HG02678 (cell line): ENCODE results near the gene GPC4.
"Not testable (repeated sequence)": the region's sequence is repeated elsewhere in the genome, so short reads cannot be mapped to it uniquely, and the experiment has no call there.

Experiments used
- ATAC-seq: cut with Tn5 transposase; IDR thresholded peaks from one replicate; pipeline ENCODE4 v1.9.1; 2021; ENCODE audit warnings: mild to moderate bottlenecking, moderate library complexity; ENCODE audit not compliant: unreplicated experiment

GPC4 gene

DNA sequence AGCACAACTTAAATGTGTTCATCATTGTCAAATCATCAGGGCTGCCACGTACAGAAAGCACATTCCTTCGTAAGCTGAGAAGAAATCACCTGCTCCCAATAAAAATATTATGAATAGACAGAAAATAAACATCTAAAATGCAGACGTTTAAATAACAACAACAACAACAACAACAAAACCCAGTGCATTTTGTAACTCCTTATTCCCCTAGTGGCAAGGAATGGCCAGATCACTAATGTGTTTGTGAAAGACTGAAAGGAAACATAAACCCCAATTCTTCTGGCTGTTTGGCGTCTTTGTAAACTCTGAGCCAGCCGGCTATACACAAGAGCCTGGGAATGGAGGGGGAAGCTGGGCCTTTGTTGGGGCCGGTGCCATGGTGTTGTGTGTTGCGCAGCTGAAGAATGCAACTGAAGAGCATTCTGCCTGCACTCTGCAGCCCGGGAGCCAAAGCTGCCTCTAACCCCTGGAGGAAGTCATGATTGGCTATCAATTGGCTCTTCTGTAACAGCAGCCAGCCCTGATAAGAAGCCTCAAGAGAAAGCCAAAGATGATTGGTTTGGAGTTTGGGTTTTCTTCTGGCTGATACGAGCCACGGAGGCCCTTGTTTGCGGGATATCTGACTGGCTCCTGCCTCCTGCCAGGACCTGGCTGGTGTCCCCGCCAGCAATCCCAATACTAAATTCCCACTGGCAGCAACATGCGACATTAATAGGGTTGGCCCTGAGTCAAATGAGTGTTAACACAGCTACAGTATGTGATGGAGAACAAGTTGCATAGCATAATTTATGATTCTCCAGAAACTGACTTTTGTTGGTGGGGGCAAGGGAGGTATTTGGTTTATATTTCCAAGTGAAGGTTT, 107.4 kb downstream of the GPC4 start:
- ATAC-seq: no peak

DNA sequence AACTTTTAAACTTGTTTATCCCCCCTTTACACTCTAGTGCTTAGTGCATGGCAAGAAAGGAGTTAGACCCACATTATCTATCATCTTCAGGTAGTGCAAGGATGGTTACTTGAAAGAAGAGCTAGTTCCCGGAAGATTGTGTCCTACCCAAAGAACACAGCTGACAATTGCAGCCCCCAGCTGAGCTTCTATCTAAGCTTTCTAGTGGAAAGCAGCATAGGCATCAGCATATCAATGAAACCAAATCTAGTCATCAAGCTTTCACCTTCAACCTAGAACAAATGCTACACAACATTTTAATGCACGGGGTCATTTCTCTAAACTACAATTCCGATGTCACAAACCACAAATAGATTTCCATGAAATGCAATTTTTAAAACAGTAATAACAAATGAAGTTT, 108.2 kb downstream of the GPC4 start:
- ATAC-seq: no peak

DNA sequence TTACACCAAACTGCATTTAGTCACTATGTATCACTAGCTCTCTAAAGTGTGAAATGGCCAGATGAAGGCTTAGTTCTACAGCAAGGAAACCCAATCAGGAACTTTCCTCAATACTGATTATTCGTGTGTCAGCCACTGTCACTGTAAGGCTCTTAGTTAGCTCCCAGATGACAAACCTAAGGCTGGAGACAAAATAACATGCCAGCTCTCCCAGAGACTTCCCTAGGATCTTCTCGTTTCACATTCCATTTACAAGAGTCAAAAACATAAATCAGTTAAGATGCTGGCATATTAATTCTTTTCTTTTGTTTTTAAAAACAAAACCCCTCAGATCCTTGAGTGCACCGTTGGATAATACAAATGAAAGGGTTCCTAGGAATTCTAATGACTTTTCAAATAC, 109.0 kb downstream of the GPC4 start:
- ATAC-seq: no peak

DNA sequence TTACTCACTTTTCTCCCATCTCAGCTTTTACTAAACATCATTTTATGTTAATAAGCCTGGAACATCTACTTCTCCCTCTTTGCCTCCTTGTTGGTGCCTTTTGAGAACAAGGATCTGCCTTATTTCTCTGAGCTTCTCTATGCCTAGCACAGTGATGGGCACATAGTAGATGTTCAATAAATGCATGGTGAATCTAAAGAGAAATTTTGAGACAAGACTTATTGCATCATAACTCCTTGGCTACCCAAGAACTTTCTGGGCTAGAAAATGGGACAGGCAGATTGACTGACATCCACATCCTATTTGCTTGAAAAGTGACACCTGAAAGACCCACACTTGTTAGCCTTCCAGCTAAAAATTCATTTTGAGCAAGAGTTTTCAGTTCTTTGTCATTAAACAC, 109.9 kb downstream of the GPC4 start:
- ATAC-seq: no peak

DNA sequence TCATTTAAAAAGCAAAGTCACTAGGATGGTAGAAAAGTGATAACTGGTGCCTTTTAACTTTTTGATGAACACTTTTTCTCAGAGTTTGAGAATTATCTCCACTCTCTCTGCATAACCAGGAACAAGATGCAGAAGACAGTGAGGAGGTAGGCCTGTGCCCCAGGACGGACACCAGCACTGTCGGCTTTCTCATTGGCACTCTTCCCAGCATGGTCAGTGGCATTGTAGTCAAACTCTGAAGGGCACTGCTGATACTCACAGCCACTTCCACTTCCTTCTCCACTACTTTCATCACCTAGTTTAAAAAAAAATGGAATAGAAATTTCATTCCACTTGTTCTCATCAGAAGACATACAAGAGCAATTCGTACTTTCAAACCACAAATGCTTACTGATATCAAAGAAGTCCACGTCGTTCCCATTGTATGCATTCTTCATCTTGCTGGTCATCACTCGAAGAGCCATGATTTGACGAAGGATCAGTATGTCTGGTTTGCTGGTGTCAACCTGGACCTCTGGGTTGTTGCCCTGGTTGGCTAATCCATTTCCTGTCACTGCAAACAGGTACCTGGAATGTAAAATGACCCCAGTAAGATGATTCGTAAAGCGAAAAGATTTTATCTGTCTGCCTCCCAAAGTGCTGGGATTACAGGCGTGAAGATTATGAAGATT, 112.4 kb downstream of the GPC4 start:
- no peak for ATAC-seq

DNA sequence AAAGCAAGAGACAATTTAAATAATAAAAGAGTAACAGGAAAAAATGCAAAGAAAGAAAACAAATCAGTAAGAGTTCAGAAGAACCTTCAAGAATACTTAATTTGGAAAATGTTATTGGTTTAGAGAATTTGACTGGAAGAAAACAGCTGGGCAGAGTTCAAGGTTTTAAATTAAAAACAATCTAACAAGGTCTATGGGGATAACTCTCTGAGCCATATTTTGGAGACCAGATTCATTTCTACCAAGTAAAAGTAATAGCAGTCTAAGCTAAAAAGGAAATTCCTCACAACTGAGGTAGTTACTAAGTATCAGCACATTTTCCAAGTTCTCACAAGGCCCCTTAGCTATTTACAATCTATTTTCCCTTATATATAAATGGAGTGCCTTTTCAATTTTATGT, 114.7 kb downstream of the GPC4 start:
- no peak for ATAC-seq

DNA sequence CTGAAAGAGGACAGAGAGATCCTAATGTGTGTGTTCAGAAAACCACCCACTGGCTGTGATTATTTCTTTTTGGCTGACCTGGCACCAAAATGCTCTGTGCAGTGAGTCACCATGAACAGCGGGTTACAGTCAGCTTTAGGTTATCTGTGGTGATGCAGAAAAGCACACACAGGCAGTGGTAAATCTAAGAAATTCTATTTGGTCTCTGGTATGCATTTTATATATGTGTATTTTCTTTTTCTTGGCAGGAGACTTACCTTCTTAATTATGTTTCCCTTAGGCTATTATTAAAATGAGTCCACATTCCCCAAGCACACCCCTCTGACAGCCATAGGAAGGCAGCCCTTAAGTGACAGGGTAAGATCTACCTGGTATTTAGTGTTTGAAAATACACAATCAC, 118.0 kb downstream of the GPC4 start:
- no peak for ATAC-seq

DNA sequence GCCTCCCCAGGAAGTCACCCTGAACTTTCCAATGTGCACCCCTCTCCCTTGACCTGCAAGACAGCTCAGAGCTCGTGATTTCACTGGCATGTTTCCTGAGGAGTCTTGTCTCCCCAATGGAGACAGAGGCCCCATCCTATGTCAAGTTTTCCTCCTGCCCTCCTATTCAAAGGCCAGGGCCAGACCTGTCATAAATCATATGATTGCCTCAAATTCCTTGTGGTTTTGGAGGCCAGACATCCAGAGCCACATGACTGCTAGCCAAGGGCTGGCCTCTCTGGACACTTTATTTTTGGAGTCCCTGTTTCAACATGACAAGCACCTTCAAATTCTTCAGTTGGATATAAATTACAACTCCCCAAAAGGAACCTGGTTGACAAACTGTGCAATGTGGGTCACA, 121.2 kb downstream of the GPC4 start:
- no peak for ATAC-seq

DNA sequence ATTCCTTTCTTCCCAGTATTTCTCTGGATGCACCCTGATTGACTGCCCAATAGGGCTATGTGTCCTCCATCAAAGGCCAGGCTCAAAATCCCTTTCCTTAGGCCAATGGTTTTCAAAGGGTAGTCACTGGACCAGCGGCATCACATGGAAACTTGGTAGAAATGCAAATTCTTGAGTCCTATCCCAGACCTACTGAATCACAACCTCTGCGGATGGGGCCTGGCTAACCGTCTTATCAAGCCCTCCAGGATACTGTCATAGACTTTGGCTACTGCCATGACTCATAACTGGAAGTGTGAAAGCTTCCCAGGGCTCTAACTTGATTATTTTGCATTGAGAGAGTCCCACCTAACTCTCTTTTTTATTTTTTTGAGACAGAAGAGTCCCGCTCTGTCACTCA, 125.2 kb downstream of the GPC4 start:
- ATAC-seq: no peak

DNA sequence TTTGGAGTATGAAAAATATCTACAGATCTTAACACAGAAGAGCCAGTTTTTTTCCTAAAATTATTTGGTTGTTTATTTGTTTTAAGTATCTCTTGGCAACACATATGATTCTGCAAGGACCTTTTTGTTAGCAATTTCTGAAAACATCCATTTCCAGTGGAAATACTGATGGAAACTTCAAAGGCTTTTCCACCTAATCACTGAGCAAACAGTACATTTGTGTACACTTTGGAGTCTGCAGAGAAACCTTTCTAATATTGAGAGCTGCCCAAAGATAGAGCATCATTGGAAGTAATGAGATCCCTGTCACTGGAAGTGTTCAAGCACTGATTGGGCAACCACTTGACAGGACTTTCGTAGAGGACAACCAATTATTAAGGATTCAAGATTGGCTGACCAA, 127.4 kb downstream of the GPC4 start:
- no peak for ATAC-seq

DNA sequence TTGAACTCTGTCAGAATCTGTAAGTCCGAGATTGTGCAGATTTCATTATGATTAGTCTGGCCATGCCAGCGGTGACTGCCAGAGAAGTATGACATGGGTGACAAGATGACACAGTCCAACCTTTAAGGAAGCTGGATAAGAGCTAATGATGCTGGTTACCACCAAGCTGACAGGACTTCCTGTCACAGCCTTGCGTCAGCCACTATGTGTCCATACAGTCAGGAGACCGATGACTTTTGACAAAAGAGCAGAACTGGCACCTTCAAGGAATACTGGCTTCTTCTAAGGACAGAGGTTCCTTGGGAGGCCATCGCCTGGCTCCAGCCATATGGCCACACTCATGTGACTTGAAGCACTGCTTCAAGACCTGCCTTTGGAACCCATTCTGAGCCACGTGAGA, 129.9 kb downstream of the GPC4 start:
- ATAC-seq: no peak

DNA sequence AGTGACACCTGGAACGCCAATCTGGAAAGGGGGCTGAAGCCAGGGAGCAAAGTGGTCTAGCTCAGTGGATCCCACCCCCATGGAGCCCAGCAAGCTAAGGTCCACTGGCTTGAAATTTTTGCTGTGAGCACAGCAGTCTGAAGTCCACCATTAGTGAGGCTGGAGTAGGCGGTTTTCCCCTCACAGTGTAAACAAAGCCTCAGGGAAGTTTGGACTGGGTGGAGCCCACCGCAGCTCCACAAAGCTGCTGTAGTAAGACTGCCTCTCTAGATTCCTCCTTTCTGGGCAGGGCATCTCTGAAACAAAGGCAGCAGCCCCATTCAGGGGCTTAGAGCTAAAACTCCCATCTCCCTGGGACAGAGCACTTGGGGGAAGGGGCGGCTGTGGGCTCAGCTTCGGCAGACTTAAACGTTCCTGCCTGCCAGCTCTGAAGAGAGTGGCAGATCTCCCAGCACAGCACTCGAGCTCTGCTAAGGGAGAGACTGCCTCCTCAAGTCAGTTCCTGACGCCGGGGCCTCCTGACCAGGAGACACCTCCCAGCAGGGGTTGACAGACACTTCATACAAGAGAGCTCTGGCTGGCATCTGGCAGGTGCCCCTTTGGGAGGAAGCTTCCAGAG, 136.1 kb downstream of the GPC4 start:
- ATAC-seq: not testable (repeated sequence)

DNA sequence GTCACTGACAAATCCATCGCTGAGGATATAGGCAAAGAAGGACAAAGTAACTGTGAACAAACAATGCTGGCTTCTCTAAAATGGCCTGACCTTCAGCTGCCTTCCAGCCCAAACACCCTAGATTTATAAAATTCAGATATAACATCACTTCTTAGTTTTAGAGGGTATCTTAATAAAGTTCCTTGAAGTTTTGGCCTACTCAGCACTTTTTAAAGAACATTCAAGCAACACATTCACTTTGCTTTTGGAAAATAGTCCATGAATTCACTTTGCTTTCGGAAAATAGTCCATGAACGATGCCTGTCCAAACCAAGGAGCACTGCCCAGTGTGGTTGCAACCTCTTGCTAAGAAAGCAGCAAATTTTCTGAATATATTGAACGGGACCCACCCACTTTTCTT, 142.1 kb downstream of the GPC4 start:
- ATAC-seq: no peak

DNA sequence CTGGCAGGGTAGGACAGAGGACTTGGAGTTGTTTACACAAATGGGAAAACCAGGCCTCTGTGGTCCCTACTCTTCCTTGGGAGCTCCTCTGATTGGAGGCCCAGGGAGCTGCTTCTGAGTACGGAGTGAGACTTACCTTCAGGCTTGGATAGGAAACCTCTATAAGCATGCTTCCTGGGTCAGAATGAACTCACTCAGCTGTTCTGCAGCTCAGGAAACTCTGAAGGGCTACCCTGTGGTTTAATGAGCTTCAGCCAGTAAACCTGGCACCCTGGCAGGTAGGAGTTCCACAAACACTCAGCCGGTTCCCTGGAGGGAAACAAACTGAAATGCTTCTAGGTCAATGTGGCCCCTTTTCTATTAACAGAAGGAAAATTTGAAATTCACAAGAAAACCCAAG, 146.1 kb downstream of the GPC4 start:
- no peak for ATAC-seq

DNA sequence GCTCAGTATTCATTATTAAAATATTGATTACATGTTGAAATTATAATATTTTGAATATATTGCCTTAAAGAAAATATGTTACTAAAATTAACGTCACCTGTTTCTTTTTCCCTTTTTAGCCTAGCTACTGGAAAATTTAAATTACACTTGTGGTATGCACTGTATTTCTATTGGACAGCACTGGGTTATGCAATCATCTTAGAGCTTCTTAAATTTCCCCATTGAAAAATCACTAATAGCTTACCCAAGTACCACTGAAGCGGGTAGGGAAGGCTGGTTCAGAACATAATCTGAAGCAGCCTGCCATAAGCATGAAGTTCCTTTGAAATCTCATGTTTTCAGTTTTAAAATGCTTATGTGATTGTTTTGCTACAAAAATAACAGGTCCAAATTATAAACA, 147.7 kb downstream of the GPC4 start:
- no peak for ATAC-seq

DNA sequence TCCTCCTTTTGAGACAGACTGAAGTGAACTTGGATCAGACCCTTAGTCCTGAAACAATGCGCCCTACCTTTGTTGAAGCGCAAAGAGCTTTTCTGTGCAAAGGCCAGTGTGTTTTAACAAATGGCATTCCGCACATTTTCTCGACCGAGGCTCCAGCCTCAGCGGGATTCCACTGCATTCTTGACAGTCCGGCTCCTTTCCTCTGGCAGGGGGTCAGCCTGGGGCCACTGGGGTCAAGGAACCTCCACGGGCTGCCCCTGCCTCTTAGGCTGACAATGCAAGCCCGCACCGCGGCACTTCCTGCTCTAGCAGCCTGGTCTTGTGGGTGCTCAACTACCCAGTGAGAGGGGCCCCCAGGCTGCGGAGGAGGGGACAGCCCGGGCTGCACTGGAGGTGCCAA, 150.0 kb downstream of the GPC4 start:
- ATAC-seq: no peak

DNA sequence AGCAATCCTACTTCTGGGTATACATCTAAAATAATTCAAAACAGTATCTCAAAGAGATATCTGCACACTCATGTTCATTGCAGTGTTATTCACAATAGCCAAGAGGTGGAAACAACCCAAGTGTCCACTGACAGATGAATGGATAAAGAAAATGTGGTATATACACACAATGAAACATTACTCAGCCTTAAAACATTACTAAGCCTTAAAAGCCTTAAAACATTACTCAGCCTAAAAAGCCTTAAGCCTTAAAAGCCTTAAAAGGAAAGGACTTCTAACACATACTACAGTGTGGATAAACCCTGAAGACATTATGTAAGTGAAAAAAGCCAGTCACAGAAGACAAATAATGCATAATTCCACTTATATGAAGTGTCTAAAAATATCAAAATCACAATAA, 156.8 kb downstream of the GPC4 start:
- ATAC-seq: no peak

DNA sequence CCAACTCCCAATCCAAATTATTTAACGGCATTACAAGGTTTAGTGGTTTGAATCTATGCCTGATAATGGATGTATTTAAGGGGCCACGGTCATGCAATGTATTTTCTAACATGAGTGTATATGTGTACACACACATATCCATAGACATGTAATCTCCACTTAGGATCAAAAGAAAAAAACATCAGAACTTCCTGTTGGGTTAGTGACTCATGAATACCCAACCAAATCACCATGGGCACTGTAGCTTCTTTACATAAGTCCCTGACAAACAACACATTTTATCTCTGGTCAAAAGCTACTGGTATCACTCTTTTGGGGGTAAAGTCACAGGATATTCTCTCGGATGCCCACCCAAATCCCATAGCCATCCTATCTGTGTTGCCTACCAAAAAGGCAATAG, 160.6 kb downstream of the GPC4 start:
- ATAC-seq: no peak

DNA sequence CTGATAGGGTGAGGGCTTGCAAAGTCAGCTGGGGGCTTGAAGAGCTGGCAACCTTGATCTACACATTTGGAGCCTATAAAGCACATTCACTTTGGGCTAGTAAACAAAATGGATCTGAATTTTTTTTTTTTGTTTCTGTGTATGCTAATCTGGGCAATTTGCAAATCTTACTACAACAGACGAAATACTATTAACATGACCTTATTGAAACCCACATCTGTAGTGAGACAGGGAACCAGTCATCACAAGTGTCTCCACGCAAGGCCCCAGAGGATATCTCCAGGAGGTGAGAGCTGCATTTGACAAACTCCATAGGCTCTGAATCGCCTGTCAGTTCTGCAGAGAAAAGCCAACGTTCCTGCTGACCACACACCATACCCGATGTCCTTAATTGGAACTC, 164.1 kb downstream of the GPC4 start:
- ATAC-seq: no peak

DNA sequence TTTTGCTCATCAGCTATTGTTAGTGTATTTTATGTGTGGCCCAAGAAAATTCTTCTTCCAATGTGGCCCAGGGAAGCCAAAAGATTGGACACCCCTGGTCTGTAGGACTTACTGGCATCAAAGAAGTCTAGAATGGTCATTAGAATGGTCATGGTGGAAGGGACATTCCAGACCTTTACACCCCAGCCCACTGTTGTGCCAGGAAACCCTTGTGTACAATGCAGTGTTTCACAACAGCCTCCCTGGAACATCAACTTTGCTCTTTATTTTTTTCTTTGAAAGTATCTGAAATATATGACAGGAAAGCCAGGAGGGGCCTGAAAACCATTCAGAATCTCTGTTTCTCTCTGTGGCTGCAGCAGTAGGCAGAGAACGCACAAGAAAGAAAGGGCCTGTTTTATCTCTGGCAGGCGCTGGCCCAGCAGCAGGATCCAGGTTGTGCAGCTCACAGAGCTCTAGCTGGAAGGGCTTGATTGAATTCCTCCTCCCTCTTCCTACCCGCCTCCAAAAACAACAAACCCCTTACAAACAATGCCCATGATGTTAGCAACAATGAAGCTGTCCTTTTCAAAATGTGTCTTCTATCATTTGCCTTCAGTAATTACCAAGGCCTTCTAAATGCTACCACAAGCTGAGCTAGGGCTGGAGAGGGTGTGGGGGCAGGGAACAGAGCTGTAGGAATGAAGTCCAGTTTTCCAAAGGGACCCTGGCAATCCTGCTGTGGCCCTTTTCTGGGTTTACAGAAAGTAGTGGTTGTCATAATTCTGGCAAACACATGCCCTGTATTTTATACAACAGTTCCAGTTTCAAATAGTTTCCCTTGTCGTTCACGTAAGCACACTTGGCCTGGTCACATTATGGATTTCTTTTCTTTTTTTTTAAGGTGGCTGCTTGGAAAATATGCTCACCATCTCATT, 164.8 kb downstream of the GPC4 start:
- no peak for ATAC-seq
